Ovary (tissue), 3 donors: ENCODE data around the gene B4GALT5.

Experiments used
- CTCF ChIP-seq, 3 donors: fragments of 450-650 bp in 2 of 3; fragments of 200-600 bp in 1 of 3; IDR thresholded peaks; one replicate each; pipeline versions ENCODE4 v1.5.1 to v1.8.0; 2016 to 2022; ENCODE audit warnings: antibody characterized with exemption in 3 of 3, mild to moderate bottlenecking in 1 of 3
- EP300 ChIP-seq: sonication (generic); formaldehyde crosslinking; IDR thresholded peaks from one replicate; pipeline ENCODE4 v1.6.1; 2017; ENCODE audit warnings: antibody characterized with exemption
- donor health status: DM: no; HTN: no; CAD: no.

- TF ChIP-seq EP300 = no peak
- TF ChIP-seq CTCF (IDR thresholded peaks at IDR 0.05) = no peak
Observed at GRCh38 chr20:49705358-49705757, 8.3 kb downstream of the B4GALT5 start.
